ENCODE results near the gene EPB41L4B.
A peak's percentile ranks its signal among the peaks of the same experiment; 100 is the strongest.
"Not testable (repeated sequence)": the region's sequence is repeated elsewhere in the genome, so short reads cannot be mapped to it uniquely, and the experiment has no call there.

EPB41L4B gene

GRCh38 chr9:109341561-109341960 lies 20.7 kb upstream of the EPB41L4B start:
- H3K36me3 ChIP-seq (ENCODE audit: control insufficient read depth, insufficient read depth, low read length, severe bottlenecking) = no peaks in the 10 kb centered on the region
- H3K9ac ChIP-seq (ENCODE audit: low read length) = no peak overlapping the region
- H3K4me3 ChIP-seq (ENCODE audit: low read length) = no peak overlapping the region
- DNase-seq (ENCODE audit: low read depth) = no peak
- no peaks in the 10 kb centered on the region for H3K4me1 ChIP-seq (ENCODE audit: control insufficient read depth, insufficient read depth, low read length)
- peaks cover 61% of the 10 kb centered on the region for H3K27me3 ChIP-seq (replicated peaks; ENCODE audit: control insufficient read depth, insufficient read depth, low read length)
- no peaks in the 10 kb centered on the region for H3K9me3 ChIP-seq (ENCODE audit: control insufficient read depth, low read length)

GRCh38 chr9:109340979-109341378 lies 20.1 kb upstream of the EPB41L4B start:
- H3K9ac ChIP-seq (ENCODE audit: low read length); H3K4me3 ChIP-seq (ENCODE audit: low read length); H3K9me3 ChIP-seq (ENCODE audit: control insufficient read depth, low read length); H3K36me3 ChIP-seq (ENCODE audit: control insufficient read depth, insufficient read depth, low read length, severe bottlenecking); DNase-seq (ENCODE audit: low read depth); H3K4me1 ChIP-seq (ENCODE audit: control insufficient read depth, insufficient read depth, low read length): not testable (repeated sequence)
- peaks cover 59% of the 10 kb centered on the region for H3K27me3 ChIP-seq (replicated peaks; ENCODE audit: control insufficient read depth, insufficient read depth, low read length)

DNA sequence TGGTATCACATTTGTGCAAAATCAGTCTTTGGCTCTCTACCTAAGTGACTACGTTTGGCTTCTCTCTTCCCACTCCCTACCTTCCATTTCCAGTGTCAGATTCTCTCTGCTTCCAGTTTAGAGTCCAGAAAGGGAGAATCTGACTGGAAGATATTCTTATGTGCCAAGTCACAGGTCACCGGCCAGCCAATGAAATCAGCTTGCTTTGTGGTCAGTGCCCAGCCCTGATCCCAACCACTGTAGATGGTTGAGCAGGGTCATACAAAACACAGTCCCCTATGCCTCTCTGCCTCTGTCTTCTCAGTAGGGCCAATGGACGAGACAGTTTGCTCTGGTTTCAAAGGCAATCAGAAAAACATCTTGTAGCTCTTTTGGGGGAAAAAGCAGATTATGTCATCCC lies 15.6 kb upstream of the EPB41L4B start:
- H3K4me1 ChIP-seq (ENCODE audit: control insufficient read depth, insufficient read depth, low read length) = peaks cover 15% of the 10 kb centered on the region
- H3K9ac ChIP-seq (ENCODE audit: low read length) = no peak overlapping the region
- no peak for DNase-seq (ENCODE audit: low read depth)

GRCh38 chr9:109335929-109336328 lies 15.1 kb upstream of the EPB41L4B start:
- peak; percentile 61 for DNase-seq (ENCODE audit: low read depth)
- H3K36me3 ChIP-seq (ENCODE audit: control insufficient read depth, insufficient read depth, low read length, severe bottlenecking) = no peaks in the 10 kb centered on the region
- peaks cover 26% of the 10 kb centered on the region for H3K27me3 ChIP-seq (replicated peaks; ENCODE audit: control insufficient read depth, insufficient read depth, low read length)
- H3K4me3 ChIP-seq (ENCODE audit: low read length) = no peak overlapping the region
- H3K4me1 ChIP-seq (ENCODE audit: control insufficient read depth, insufficient read depth, low read length) = peaks cover 20% of the 10 kb centered on the region
- no peak overlapping the region for H3K9ac ChIP-seq (ENCODE audit: low read length)
- no peaks in the 10 kb centered on the region for H3K9me3 ChIP-seq (ENCODE audit: control insufficient read depth, low read length)

More for the DNA sequence above, 15.6 kb upstream of the EPB41L4B start:
- no peaks in the 10 kb centered on the region for H3K9me3 ChIP-seq (ENCODE audit: control insufficient read depth, low read length)
- H3K27me3 ChIP-seq (replicated peaks; ENCODE audit: control insufficient read depth, insufficient read depth, low read length) = peaks cover 28% of the 10 kb centered on the region
- H3K36me3 ChIP-seq (ENCODE audit: control insufficient read depth, insufficient read depth, low read length, severe bottlenecking) = no peaks in the 10 kb centered on the region
- no peak overlapping the region for H3K4me3 ChIP-seq (ENCODE audit: low read length)

GRCh38 chr9:109335121-109335520 lies 14.3 kb upstream of the EPB41L4B start:
- no peak overlapping the region for H3K4me3 ChIP-seq (ENCODE audit: low read length)
- peaks cover 26% of the 10 kb centered on the region for H3K27me3 ChIP-seq (replicated peaks; ENCODE audit: control insufficient read depth, insufficient read depth, low read length)
- H3K9me3 ChIP-seq (ENCODE audit: control insufficient read depth, low read length) = no peaks in the 10 kb centered on the region
- H3K9ac ChIP-seq (ENCODE audit: low read length) = no peak overlapping the region
- peaks cover 22% of the 10 kb centered on the region for H3K4me1 ChIP-seq (ENCODE audit: control insufficient read depth, insufficient read depth, low read length)
- H3K36me3 ChIP-seq (ENCODE audit: control insufficient read depth, insufficient read depth, low read length, severe bottlenecking) = no peaks in the 10 kb centered on the region
- no peak for DNase-seq (ENCODE audit: low read depth)

DNA sequence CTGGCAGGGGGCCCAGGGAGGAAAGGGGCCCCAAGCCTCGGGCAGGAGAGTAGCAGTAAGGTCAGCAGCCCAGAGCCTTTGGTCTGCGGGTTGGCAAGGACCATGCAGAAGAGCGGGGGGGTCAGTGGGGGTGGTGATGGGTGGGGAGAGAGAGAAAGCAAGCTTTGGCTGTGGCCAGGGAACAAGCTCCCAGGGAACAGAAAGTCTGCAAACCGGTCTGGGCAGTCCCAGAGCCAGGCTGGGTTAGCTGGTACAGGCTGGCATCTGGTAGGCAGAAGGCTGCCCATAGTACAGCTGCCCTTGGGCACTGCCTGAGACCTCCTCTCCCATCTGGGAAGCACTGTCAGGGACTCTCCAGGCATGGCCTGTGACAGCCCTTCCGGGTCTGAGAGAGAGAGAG lies 10.5 kb upstream of the EPB41L4B start:
- peak; percentile 35 for DNase-seq (ENCODE audit: low read depth)
- H3K27me3 ChIP-seq (replicated peaks; ENCODE audit: control insufficient read depth, insufficient read depth, low read length) = peaks cover 5% of the 10 kb centered on the region
- H3K9ac ChIP-seq (ENCODE audit: low read length) = no peak overlapping the region
- peak overlapping the region; percentile 24 for H3K4me3 ChIP-seq (ENCODE audit: low read length)
- peaks cover 30% of the 10 kb centered on the region for H3K4me1 ChIP-seq (ENCODE audit: control insufficient read depth, insufficient read depth, low read length)
- no peaks in the 10 kb centered on the region for H3K36me3 ChIP-seq (ENCODE audit: control insufficient read depth, insufficient read depth, low read length, severe bottlenecking)
- no peaks in the 10 kb centered on the region for H3K9me3 ChIP-seq (ENCODE audit: control insufficient read depth, low read length)

DNA sequence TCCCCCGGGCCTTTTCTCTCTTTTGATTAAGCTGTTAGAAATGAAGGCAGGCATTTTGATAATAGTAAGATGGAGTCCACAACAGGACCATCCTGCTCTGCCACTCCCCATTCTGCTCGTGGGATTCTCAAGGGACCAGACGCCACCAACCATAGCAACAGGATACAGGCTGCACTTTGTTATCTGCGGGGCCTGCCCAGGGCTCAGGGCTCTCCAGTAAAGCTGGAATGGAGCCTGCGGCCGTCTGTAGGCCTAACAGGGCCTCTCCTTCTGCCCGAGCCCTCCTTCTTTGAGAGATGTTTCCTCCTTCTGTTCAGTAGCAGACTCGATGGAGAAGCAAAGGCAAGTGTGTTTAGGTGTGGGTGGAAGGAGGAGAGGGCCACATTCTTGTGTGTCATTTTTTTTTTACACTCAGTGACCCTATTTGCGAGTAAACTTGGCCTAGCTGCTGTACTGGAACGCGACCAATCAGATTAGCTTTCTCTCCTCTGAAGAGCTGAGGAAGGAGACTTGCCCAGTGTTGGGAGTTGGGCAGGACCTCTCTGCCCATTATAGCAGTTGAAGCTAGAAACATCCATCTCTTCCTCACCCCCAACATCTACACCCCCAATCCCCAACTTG lies 8.9 kb upstream of the EPB41L4B start:
- peaks cover 21% of the 10 kb centered on the region for H3K4me1 ChIP-seq (ENCODE audit: control insufficient read depth, insufficient read depth, low read length)
- no peak for DNase-seq (ENCODE audit: low read depth)

DNA sequence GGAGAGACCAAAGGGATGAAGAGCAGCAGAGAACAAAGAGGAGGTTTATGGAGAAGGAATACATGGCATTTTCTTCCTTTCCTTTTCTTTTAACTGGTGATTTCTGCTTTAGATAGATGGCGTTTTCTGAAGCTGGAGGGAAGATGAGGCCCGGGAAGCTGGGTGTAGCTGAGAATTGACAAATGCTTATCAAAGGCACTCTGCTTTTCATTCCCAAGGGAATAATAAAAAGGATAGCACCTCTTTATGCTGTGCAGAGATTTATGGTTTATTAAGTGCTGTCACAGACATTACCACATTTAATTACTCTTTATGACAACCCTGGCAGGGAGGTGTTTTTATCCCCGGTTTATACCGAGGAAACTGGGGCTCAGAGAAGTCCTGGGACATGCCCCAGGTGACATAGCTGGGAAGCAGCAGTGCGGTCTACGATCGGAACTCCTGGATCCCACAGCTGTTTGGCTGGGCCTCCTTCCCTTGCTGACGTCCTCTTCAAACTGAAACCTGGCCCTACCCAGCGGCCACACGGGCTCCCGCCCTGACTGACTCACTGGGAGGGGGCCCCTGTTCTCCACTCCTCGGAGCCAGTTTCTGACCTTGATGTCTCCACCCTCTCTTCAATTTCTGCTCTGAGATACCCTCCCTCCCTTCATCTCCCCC lies 8.2 kb upstream of the EPB41L4B start:
- Histone ChIP-seq H3K4me3 (ENCODE audit: low read length) (no peak overlapping the region), H3K36me3 (ENCODE audit: control insufficient read depth, insufficient read depth, low read length, severe bottlenecking) (no peaks in the 10 kb centered on the region), H3K27me3 (replicated peaks; ENCODE audit: control insufficient read depth, insufficient read depth, low read length) (peaks cover 18% of the 10 kb centered on the region), H3K9ac (ENCODE audit: low read length) (no peak overlapping the region), H3K4me1 (ENCODE audit: control insufficient read depth, insufficient read depth, low read length) (peaks cover 21% of the 10 kb centered on the region), H3K9me3 (ENCODE audit: control insufficient read depth, low read length) (no peaks in the 10 kb centered on the region)
- no peak for DNase-seq (ENCODE audit: low read depth)

More for the DNA sequence above, 8.9 kb upstream of the EPB41L4B start:
- Histone ChIP-seq H3K9me3 (ENCODE audit: control insufficient read depth, low read length) (no peaks in the 10 kb centered on the region), H3K4me3 (ENCODE audit: low read length) (no peak overlapping the region), H3K36me3 (ENCODE audit: control insufficient read depth, insufficient read depth, low read length, severe bottlenecking) (no peaks in the 10 kb centered on the region), H3K27me3 (replicated peaks; ENCODE audit: control insufficient read depth, insufficient read depth, low read length) (peaks cover 14% of the 10 kb centered on the region), H3K9ac (ENCODE audit: low read length) (no peak overlapping the region)

- Histone ChIP-seq H3K4me1 (ENCODE audit: control insufficient read depth, insufficient read depth, low read length) (peaks cover 13% of the 10 kb centered on the region), H3K4me3 (ENCODE audit: low read length) (no peak overlapping the region), H3K9me3 (ENCODE audit: control insufficient read depth, low read length) (no peaks in the 10 kb centered on the region), H3K36me3 (ENCODE audit: control insufficient read depth, insufficient read depth, low read length, severe bottlenecking) (no peaks in the 10 kb centered on the region), H3K27me3 (replicated peaks; ENCODE audit: control insufficient read depth, insufficient read depth, low read length) (peaks cover 47% of the 10 kb centered on the region), H3K9ac (ENCODE audit: low read length) (no peak overlapping the region)
- DNase-seq (ENCODE audit: low read depth) = no peak
Measured at GRCh38 chr9:109325089-109325488, 4.2 kb upstream of the EPB41L4B start.

DNA sequence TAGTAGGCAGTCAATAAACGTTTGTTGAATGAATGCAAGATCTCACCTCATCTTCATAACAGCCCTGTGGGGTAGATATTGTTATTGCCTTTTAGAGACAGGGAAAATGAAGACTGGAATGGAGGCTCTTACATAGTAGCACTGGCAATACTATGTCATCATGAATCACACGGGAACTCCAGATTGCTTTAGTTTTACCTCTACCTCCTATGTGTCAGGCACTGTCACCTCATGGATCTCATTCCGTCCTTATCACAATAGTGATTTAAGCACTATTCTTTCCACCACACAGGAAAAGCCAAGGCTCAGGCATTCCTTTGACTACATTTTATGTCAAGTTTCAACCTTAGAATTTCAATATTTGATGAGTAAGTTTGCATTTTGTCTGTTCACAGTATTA lies 2.9 kb upstream of the EPB41L4B start:
- no peak overlapping the region for H3K4me3 ChIP-seq (ENCODE audit: low read length)
- H3K27me3 ChIP-seq (replicated peaks; ENCODE audit: control insufficient read depth, insufficient read depth, low read length) = peaks cover 50% of the 10 kb centered on the region
- H3K4me1 ChIP-seq (ENCODE audit: control insufficient read depth, insufficient read depth, low read length) = peaks cover 3% of the 10 kb centered on the region
- no peak overlapping the region for H3K9ac ChIP-seq (ENCODE audit: low read length)
- DNase-seq (ENCODE audit: low read depth) = no peak
- no peaks in the 10 kb centered on the region for H3K36me3 ChIP-seq (ENCODE audit: control insufficient read depth, insufficient read depth, low read length, severe bottlenecking)
- no peaks in the 10 kb centered on the region for H3K9me3 ChIP-seq (ENCODE audit: control insufficient read depth, low read length)

- DNase-seq (ENCODE audit: low read depth) = no peak
- Histone ChIP-seq H3K27me3 (replicated peaks; ENCODE audit: control insufficient read depth, insufficient read depth, low read length) (peaks cover 57% of the 10 kb centered on the region), H3K9me3 (ENCODE audit: control insufficient read depth, low read length) (no peaks in the 10 kb centered on the region), H3K36me3 (ENCODE audit: control insufficient read depth, insufficient read depth, low read length, severe bottlenecking) (no peaks in the 10 kb centered on the region), H3K9ac (ENCODE audit: low read length) (no peak overlapping the region), H3K4me1 (ENCODE audit: control insufficient read depth, insufficient read depth, low read length) (peaks cover 3% of the 10 kb centered on the region), H3K4me3 (ENCODE audit: low read length) (no peak overlapping the region)
Measured at GRCh38 chr9:109321727-109322126, 868 bp upstream of the EPB41L4B start.
